Loucy (cell line): Measurements from ENCODE around the gene PARD3B.

Experiments
- H2AFZ ChIP-seq: fragments of 200-600 bp; sonication (generic); 2 replicates; pipeline ENCODE4 v1.6.0; 2016; ENCODE audit warnings: antibody characterized with exemption, mild to moderate bottlenecking, low read length, moderate library complexity
- H3F3A ChIP-seq: fragments of 200-600 bp; 2 replicates; pipeline ENCODE4 v1.6.0; 2016; ENCODE audit warnings: antibody characterized with exemption, low read depth, mild to moderate bottlenecking
- H3K27me3 ChIP-seq: fragments of 200-600 bp; sonication (generic); 2 replicates; pipeline ENCODE4 v1.6.1; 2014; ENCODE audit warnings: low read length, mild to moderate bottlenecking; ENCODE audit not compliant: insufficient read depth, poor library complexity, severe bottlenecking
- H3K36me3 ChIP-seq: fragments of 200-600 bp; sonication (generic); 2 replicates; pipeline ENCODE4 v1.6.1; 2016; ENCODE audit warnings: low read length; ENCODE audit not compliant: insufficient read depth
- H3K4me1 ChIP-seq: fragments of 200-600 bp; sonication (generic); 2 replicates; pipeline ENCODE4 v1.5.1; 2014; ENCODE audit warnings: low read length, mild to moderate bottlenecking; ENCODE audit not compliant: insufficient read depth, poor library complexity, severe bottlenecking
- H3K4me2 ChIP-seq: fragments of 200-600 bp; sonication (generic); 2 replicates; pipeline ENCODE4 v1.6.0; 2014; ENCODE audit warnings: antibody characterized with exemption, low read length, low read depth, mild to moderate bottlenecking; ENCODE audit not compliant: poor library complexity, severe bottlenecking
- H3K4me3 ChIP-seq: fragments of 200-600 bp; sonication (generic); 2 replicates; pipeline ENCODE4 v1.5.1; 2014; ENCODE audit warnings: low read length, mild to moderate bottlenecking, mixed read lengths; ENCODE audit not compliant: poor library complexity, severe bottlenecking
- H3K79me2 ChIP-seq: fragments of 200-600 bp; sonication (generic); 2 replicates; pipeline ENCODE4 v1.6.1; 2014; ENCODE audit warnings: low read length; ENCODE audit not compliant: insufficient read depth
- H3K9ac ChIP-seq: fragments of 200-600 bp; sonication (generic); 2 replicates; pipeline ENCODE4 v1.6.0; 2014; ENCODE audit warnings: mild to moderate bottlenecking, low read depth, low read length, moderate library complexity; ENCODE audit not compliant: poor library complexity, severe bottlenecking
- H3K9me2 ChIP-seq: fragments of 200-600 bp; sonication (generic); replicated peaks from 2 replicates; pipeline ENCODE4 v1.6.1; 2016; ENCODE audit warnings: low read depth, low read length, mixed read lengths
- H3K9me3 ChIP-seq: fragments of 200-600 bp; sonication (generic); 2 replicates; pipeline ENCODE4 v1.6.1; 2014; ENCODE audit warnings: mild to moderate bottlenecking, antibody characterized with exemption, low read length, low read depth; ENCODE audit not compliant: insufficient read depth
- H4K20me1 ChIP-seq: fragments of 200-600 bp; sonication (generic); 2 replicates; pipeline ENCODE4 v1.6.0; 2014; ENCODE audit warnings: antibody characterized with exemption, low read length, mild to moderate bottlenecking; ENCODE audit not compliant: insufficient read depth, poor library complexity, severe bottlenecking
- CTCF ChIP-seq: fragments of 200-600 bp; sonication (generic); conservative IDR thresholded peaks from 2 replicates; pipeline ENCODE4 v1.5.1; 2014; ENCODE audit warnings: mild to moderate bottlenecking, antibody characterized with exemption, low read length
- EZH2phosphoT487 ChIP-seq: fragments of 200-600 bp; IDR thresholded peaks from 2 replicates; pipeline ENCODE4 v1.6.1; 2018; ENCODE audit warnings: antibody characterized with exemption, mild to moderate bottlenecking, moderate library complexity, borderline replicate concordance

The PARD3B gene

GRCh38 chr2:204683384-204683783, 138.1 kb downstream of the PARD3B start:
- Histone ChIP-seq H3K9me3 (no peaks in the 10 kb centered on the region), H3F3A (no peaks in the 10 kb centered on the region), H3K4me2 (no peak overlapping the region), H3K27me3 (no peaks in the 10 kb centered on the region), H3K9me2 (no peaks in the 10 kb centered on the region), H3K4me1 (no peaks in the 10 kb centered on the region), H3K36me3 (no peaks in the 10 kb centered on the region), H3K4me3 (no peak overlapping the region), H3K9ac (no peak overlapping the region), H2AFZ (no peak overlapping the region), H4K20me1 (no peaks in the 10 kb centered on the region), H3K79me2 (no peaks in the 10 kb centered on the region)
- TF ChIP-seq CTCF: no peak
- TF ChIP-seq EZH2phosphoT487: no peak

GRCh38 chr2:204686406-204686805, 141.1 kb downstream of the PARD3B start:
- H3K79me2 ChIP-seq: no peaks in the 10 kb centered on the region
- no peak overlapping the region for H2AFZ ChIP-seq
- H3K4me3 ChIP-seq: no peak overlapping the region
- TF ChIP-seq CTCF (no peak), EZH2phosphoT487 (no peak)
- no peaks in the 10 kb centered on the region for H3K4me1 ChIP-seq
- no peaks in the 10 kb centered on the region for H4K20me1 ChIP-seq
- no peak overlapping the region for H3K4me2 ChIP-seq
- H3K27me3 ChIP-seq: no peaks in the 10 kb centered on the region
- no peaks in the 10 kb centered on the region for H3F3A ChIP-seq
- H3K9ac ChIP-seq: no peak overlapping the region
- no peaks in the 10 kb centered on the region for H3K9me2 ChIP-seq
- H3K9me3 ChIP-seq: no peaks in the 10 kb centered on the region
- no peaks in the 10 kb centered on the region for H3K36me3 ChIP-seq

- no peaks in the 10 kb centered on the region for H3K36me3 ChIP-seq
- no peak overlapping the region for H2AFZ ChIP-seq
- H3K4me2 ChIP-seq: no peak overlapping the region
- no peaks in the 10 kb centered on the region for H3K9me2 ChIP-seq
- no peaks in the 10 kb centered on the region for H4K20me1 ChIP-seq
- H3K4me3 ChIP-seq: no peak overlapping the region
- peaks cover 8% of the 10 kb centered on the region for H3K4me1 ChIP-seq
- no peaks in the 10 kb centered on the region for H3K9me3 ChIP-seq
- H3K79me2 ChIP-seq: no peaks in the 10 kb centered on the region
- no peak overlapping the region for H3K9ac ChIP-seq
- H3F3A ChIP-seq: no peaks in the 10 kb centered on the region
- TF ChIP-seq CTCF: no peak
- TF ChIP-seq EZH2phosphoT487: no peak
- H3K27me3 ChIP-seq: no peaks in the 10 kb centered on the region
These were observed 142.5 kb downstream of the PARD3B start for GRCh38 chr2:204687776-204688175.
